NT2/D1 (cell line): ENCODE results near the gene WDR45B.

Source experiments
- DNase-seq: peaks from one replicate; pipeline ENCODE4 v3.0.0-alpha.2; 2011; ENCODE audit warnings: low read depth, low spot score
- H3K27me3 ChIP-seq: 2 replicates; pipeline ENCODE4 v1.6.0; 2011; ENCODE audit warnings: mild to moderate bottlenecking; ENCODE audit not compliant: insufficient read length, insufficient read depth
- H3K36me3 ChIP-seq: 2 replicates; pipeline ENCODE4 v1.6.1; 2011; ENCODE audit warnings: mild to moderate bottlenecking, low read length, mixed read lengths; ENCODE audit not compliant: insufficient read depth, insufficient read length
- H3K4me1 ChIP-seq: 2 replicates; pipeline ENCODE4 v1.5.1; 2011; ENCODE audit not compliant: insufficient read depth, insufficient read length
- H3K4me3 ChIP-seq: 2 replicates; pipeline ENCODE4 v1.5.1; 2011; ENCODE audit warnings: low read depth; ENCODE audit not compliant: insufficient read length
- H3K9ac ChIP-seq: 2 replicates; pipeline ENCODE4 v1.6.0; 2011; ENCODE audit warnings: low read depth; ENCODE audit not compliant: insufficient read length
- H3K9me3 ChIP-seq: 2 replicates; pipeline ENCODE4 v1.5.1; 2011; ENCODE audit warnings: mild to moderate bottlenecking, low read length; ENCODE audit not compliant: insufficient read depth
- SUZ12 ChIP-seq: IDR thresholded peaks from 2 replicates; pipeline ENCODE4 v1.6.1; 2011; ENCODE audit not compliant: insufficient read length, insufficient read depth; ENCODE audit errors: extremely low read depth
- YY1 ChIP-seq: IDR thresholded peaks from 2 replicates; pipeline ENCODE4 v1.6.1; 2011; ENCODE audit not compliant: insufficient read length, insufficient read depth
- ZNF274 ChIP-seq: IDR thresholded peaks from 2 replicates; pipeline ENCODE4 v1.6.1; 2011; ENCODE audit warnings: mild to moderate bottlenecking, low read depth, low read length

Gene WDR45B

GRCh38 chr17:82666931-82667667 is 18.9 kb upstream of the WDR45B start:
- Histone ChIP-seq H3K27me3 (no peaks in the 10 kb centered on the region), H3K9ac (no peak overlapping the region), H3K4me1 (peaks cover 13% of the 10 kb centered on the region), H3K9me3 (no peaks in the 10 kb centered on the region), H3K4me3 (no peak overlapping the region), H3K36me3 (no peaks in the 10 kb centered on the region)
- no peak for DNase-seq
- TF ChIP-seq YY1 = no peak

- no peak for TF ChIP-seq ZNF274
- TF ChIP-seq SUZ12 = no peak
- no peak for TF ChIP-seq YY1
- Histone ChIP-seq H3K9me3 (no peaks in the 10 kb centered on the region), H3K4me3 (no peak overlapping the region)
These were observed 17.6 kb upstream of the WDR45B start for GRCh38 chr17:82665891-82666290.

GRCh38 chr17:82665217-82665616 is 17.0 kb upstream of the WDR45B start:
- Histone ChIP-seq H3K4me3 (no peak overlapping the region), H3K4me1 (peaks cover 13% of the 10 kb centered on the region), H3K27me3 (no peaks in the 10 kb centered on the region), H3K9me3 (peaks cover 5% of the 10 kb centered on the region; the same call in 1 of the 2 replicates), H3K36me3 (no peaks in the 10 kb centered on the region), H3K9ac (no peak overlapping the region)
- TF ChIP-seq ZNF274 (no peak), SUZ12 (no peak), YY1 (no peak)
- no peak for DNase-seq

More at GRCh38 chr17:82665891-82666290, 17.6 kb upstream of the WDR45B start:
- H3K4me1 ChIP-seq = peaks cover 13% of the 10 kb centered on the region
- H3K27me3 ChIP-seq = no peaks in the 10 kb centered on the region
- no peaks in the 10 kb centered on the region for H3K36me3 ChIP-seq
- no peak for DNase-seq
- no peak overlapping the region for H3K9ac ChIP-seq

GRCh38 chr17:82664701-82665182 is 16.5 kb upstream of the WDR45B start:
- Histone ChIP-seq H3K4me3 (no peak overlapping the region), H3K27me3 (no peaks in the 10 kb centered on the region), H3K4me1 (peaks cover 13% of the 10 kb centered on the region), H3K36me3 (no peaks in the 10 kb centered on the region), H3K9me3 (peaks cover 8% of the 10 kb centered on the region; the same call in 1 of the 2 replicates), H3K9ac (no peak overlapping the region)
- DNase-seq = no peak
- no peak for TF ChIP-seq YY1
- TF ChIP-seq SUZ12 = no peak
- no peak for TF ChIP-seq ZNF274

GRCh38 chr17:82664276-82664575 is 16.0 kb upstream of the WDR45B start:
- Histone ChIP-seq H3K4me3 (no peak overlapping the region), H3K9me3 (peaks cover 8% of the 10 kb centered on the region; the same call in 1 of the 2 replicates), H3K36me3 (no peaks in the 10 kb centered on the region), H3K27me3 (no peaks in the 10 kb centered on the region), H3K9ac (no peak overlapping the region), H3K4me1 (peaks cover 13% of the 10 kb centered on the region)
- TF ChIP-seq ZNF274 = no peak
- TF ChIP-seq YY1 = no peak
- no peak for TF ChIP-seq SUZ12
- DNase-seq = no peak

GRCh38 chr17:82663381-82664275 is 15.4 kb upstream of the WDR45B start:
- no peaks in the 10 kb centered on the region for H3K27me3 ChIP-seq
- no peak overlapping the region for H3K4me3 ChIP-seq
- H3K9me3 ChIP-seq = peaks cover 8% of the 10 kb centered on the region; the same call in 1 of the 2 replicates
- H3K36me3 ChIP-seq = no peaks in the 10 kb centered on the region
- TF ChIP-seq SUZ12 (no peak), ZNF274 (no peak), YY1 (no peak)
- peaks cover 11% of the 10 kb centered on the region for H3K4me1 ChIP-seq
- DNase-seq = no peak
- no peak overlapping the region for H3K9ac ChIP-seq

GRCh38 chr17:82662711-82663261 is 14.5 kb upstream of the WDR45B start:
- peaks cover 8% of the 10 kb centered on the region; the same call in 1 of the 2 replicates for H3K9me3 ChIP-seq
- H3K4me1 ChIP-seq = peaks cover 6% of the 10 kb centered on the region
- H3K4me3 ChIP-seq = no peak overlapping the region
- TF ChIP-seq SUZ12 = no peak
- TF ChIP-seq ZNF274 = no peak
- no peak for TF ChIP-seq YY1
- DNase-seq = no peak
- no peak overlapping the region for H3K9ac ChIP-seq
- no peaks in the 10 kb centered on the region for H3K27me3 ChIP-seq
- no peaks in the 10 kb centered on the region for H3K36me3 ChIP-seq
